Endothelial cell of umbilical vein (primary cell): ENCODE measurements around the gene CACNB4. TPM values are rescaled to one million over a fixed set of nuclear protein-coding genes. Genes with fewer than 3 reads are reported as not detected.
A peak's percentile ranks its signal among the peaks of the same experiment; 100 is the strongest.

Source experiments
- BruUV-seq: library from RNA; stranded (reverse); fragments of 400-500 nt; replicated peaks from 2 replicates; lab custom pipeline; 2021; lab: Mats Ljungman, UMichigan
- CTCF ChIA-PET: fragments of 300-600, 350-600 bp; sonication (Branson Sonifier 250); formaldehyde crosslinking; loops from one replicate; lab custom pipeline; 2021; ENCODE audit warnings: antibody characterized with exemption, inconsistent platforms; lab: Charles Lee
- POLR2A ChIA-PET: fragments of 300-600, 350-600 bp; sonication (Branson Sonifier 250); formaldehyde crosslinking; loops from one replicate; lab custom pipeline; 2021; ENCODE audit warnings: antibody characterized with exemption, inconsistent platforms; lab: Charles Lee
- DNase-seq: peaks from one replicate; pipeline ENCODE4 v3.0.0-alpha.2; 2011; ENCODE audit warnings: low read depth, low spot score
- FAIRE-seq: peaks from 2 replicates; lab custom pipeline; 2011; peaks lifted over from hg19 to GRCh38; lab: Jason Lieb, UNC
- H2AFZ ChIP-seq: 2 replicates; pipeline ENCODE4 v1.6.0; 2012; ENCODE audit warnings: low read depth, low read length, control low read depth, inconsistent platforms
- H3K27ac ChIP-seq: 2 replicates; pipeline ENCODE4 v1.5.1; 2011; ENCODE audit warnings: low read depth, mild to moderate bottlenecking, control low read depth, low read length, moderate library complexity; ENCODE audit not compliant: insufficient read depth
- H3K27me3 ChIP-seq, 2 experiments: 2 replicates each; pipeline versions ENCODE4 v1.6.0 to v1.6.1; 2011; ENCODE audit warnings: low read length in 2 of 2, mixed read lengths in 1 of 2; ENCODE audit not compliant: control insufficient read depth in 2 of 2, insufficient read depth in 2 of 2
- H3K36me3 ChIP-seq, 2 experiments: 2 replicates in 1 of 2; 3 replicates in 1 of 2; pipeline ENCODE4 v1.5.1; 2011; ENCODE audit warnings: low read length in 2 of 2, mild to moderate bottlenecking in 1 of 2, moderate library complexity in 1 of 2; ENCODE audit not compliant: control insufficient read depth in 2 of 2, insufficient read depth in 2 of 2; ENCODE audit errors: extremely low read depth in 1 of 2
- H3K4me1 ChIP-seq: 3 replicates; pipeline ENCODE4 v1.5.1; 2011; ENCODE audit warnings: mild to moderate bottlenecking, low read length; ENCODE audit not compliant: control insufficient read depth, insufficient read depth; ENCODE audit errors: extremely low read depth
- H3K4me2 ChIP-seq: 2 replicates; pipeline ENCODE4 v1.6.1; 2011; ENCODE audit warnings: low read length, control low read depth, mixed read lengths; ENCODE audit not compliant: insufficient read depth
- H3K4me3 ChIP-seq, 3 experiments: fragments of 200-600 bp in 1 of 3; sonication (generic), shearing (Covaris generic) in 1 of 3; replicated peaks in 1 of 3; 2 replicates each; pipeline ENCODE4 v1.5.1; 2011 to 2016; ENCODE audit warnings: control low read depth in 3 of 3, low read length in 3 of 3, mild to moderate bottlenecking in 2 of 3, inconsistent platforms in 1 of 3, low read depth in 1 of 3, moderate library complexity in 1 of 3; ENCODE audit not compliant: insufficient read depth in 1 of 3
- H3K79me2 ChIP-seq: 2 replicates; pipeline ENCODE4 v1.6.0; 2012; ENCODE audit warnings: low read length, inconsistent platforms; ENCODE audit not compliant: control insufficient read depth, insufficient read depth
- H3K9ac ChIP-seq: replicated peaks from 2 replicates; pipeline ENCODE3; 2011; ENCODE audit warnings: low read length, control low read depth; ENCODE audit not compliant: insufficient read depth; ENCODE audit errors: extremely low read depth
- H3K9me1 ChIP-seq: replicated peaks from 3 replicates; pipeline ENCODE4 v1.6.0; 2011; ENCODE audit warnings: mild to moderate bottlenecking, low read length; ENCODE audit not compliant: control insufficient read depth, insufficient read depth; ENCODE audit errors: extremely low read depth
- H3K9me3 ChIP-seq: replicated peaks from 2 replicates; pipeline ENCODE4 v1.5.1; 2012; ENCODE audit warnings: low read length, inconsistent platforms; ENCODE audit not compliant: control insufficient read depth, insufficient read depth
- H4K20me1 ChIP-seq: replicated peaks from 2 replicates; pipeline ENCODE3; 2011; ENCODE audit warnings: mild to moderate bottlenecking, low read length; ENCODE audit not compliant: control insufficient read depth, insufficient read depth; ENCODE audit errors: extremely low read depth
- CTCF ChIP-seq, 2 donors: IDR thresholded peaks; 1 replicate in 1 of 2; 2 replicates in 1 of 2; pipeline ENCODE4 v1.5.1; 2011; ENCODE audit warnings: low read length in 2 of 2, mild to moderate bottlenecking in 2 of 2, moderate library complexity in 2 of 2, control low read depth in 1 of 2, inconsistent platforms in 1 of 2, low read depth in 1 of 2; ENCODE audit not compliant: insufficient read depth in 1 of 2; ENCODE audit errors: extremely low read depth in 1 of 2
- EZH2 ChIP-seq: IDR thresholded peaks from 2 replicates; pipeline ENCODE4 v1.6.1; 2012; ENCODE audit warnings: borderline replicate concordance, low read depth, mild to moderate bottlenecking, moderate library complexity, low read length, inconsistent platforms; ENCODE audit not compliant: severe bottlenecking
- FOS ChIP-seq: IDR thresholded peaks from 2 replicates; pipeline ENCODE4 v1.6.1; 2011; ENCODE audit warnings: mild to moderate bottlenecking, low read length, moderate library complexity, borderline replicate concordance; ENCODE audit not compliant: insufficient read depth
- GATA2 ChIP-seq: IDR thresholded peaks from 2 replicates; pipeline ENCODE4 v1.7.0; 2011; ENCODE audit warnings: low read depth, mild to moderate bottlenecking, moderate library complexity, mixed read lengths, low read length; ENCODE audit not compliant: insufficient read length, insufficient read depth
- JUN ChIP-seq: IDR thresholded peaks from 2 replicates; pipeline ENCODE4 v1.6.1; 2011; ENCODE audit warnings: borderline replicate concordance, low read depth; ENCODE audit not compliant: insufficient read length, insufficient read depth
- MAX ChIP-seq: IDR thresholded peaks from 2 replicates; pipeline ENCODE4 v1.6.1; 2011; ENCODE audit not compliant: insufficient read depth, insufficient read length
- MYC ChIP-seq: IDR thresholded peaks from one replicate; pipeline ENCODE4 v1.6.1; 2011; ENCODE audit warnings: mild to moderate bottlenecking, low read depth, low read length
- POLR2A ChIP-seq: IDR thresholded peaks from 2 replicates; pipeline ENCODE4 v1.6.1; 2012; ENCODE audit warnings: low read depth, mild to moderate bottlenecking, control low read depth, low read length
- POLR2AphosphoS5 ChIP-seq: IDR thresholded peaks from 2 replicates; pipeline ENCODE4 v1.6.1; 2012; ENCODE audit warnings: low read depth, mild to moderate bottlenecking, control low read depth, low read length, moderate library complexity; ENCODE audit not compliant: insufficient read depth
- dilution Hi-C: fragments of 300-500 bp; cut with MboI; formaldehyde crosslinking; loops from one replicate; pipeline ENCODE4 v1.15.0; 2019; ENCODE audit warnings: low sequenced_read_pairs; ENCODE audit not compliant: extremely low pct_ligation_motif_present
- intact Hi-C: fragments of 100-400 bp; cut with micrococcal nuclease; formaldehyde crosslinking; loops from one replicate; pipeline ENCODE4 v1.10.0; 2022
- polyA plus RNA-seq, 4 experiments: library from polyadenylated mRNA; depleted of rRNA in 3 of 4; stranded (reverse) in 3 of 4; unstranded in 1 of 4; fragments of >200 nt; gene quantifications; 2 replicates each; pipeline versions ENCODE4 v1.2.1 to v1.2.3, GENCODE V29; 2011 to 2012; ENCODE audit warnings: missing spikeins in 1 of 4
- total RNA-seq: library from RNA; stranded (reverse); gene quantifications from 2 replicates; pipeline ENCODE4 v1.2.3, GENCODE V29; 2021

The CACNB4 gene
- total and polyA plus RNA-seq, 2 donors (not counting 3 experiments of a cell fraction or from before 2014, with no cell fraction given): 0.23 to 0.58 TPM

- CTCF ChIA-PET: interaction anchor here (0.6 to 2.5 kb wide), 9 partner anchors 9 to 198 kb away, joined by 3 to 10 read pairs (median 5); no protein-coding TSS in a partner anchor
- no peaks in the 10 kb centered on the region for H3K9me1 ChIP-seq
- H3K27ac ChIP-seq: peak overlapping the region; percentile 89
- TSS peak; percentile 21 for BruUV-seq
- peak overlapping the region; percentile 86 for H2AFZ ChIP-seq
- no peaks in the 10 kb centered on the region for H3K27me3 ChIP-seq
- dilution Hi-C loops: no loop called here
- DNase-seq: peak; percentile 56
- H4K20me1 ChIP-seq: peaks cover 3% of the 10 kb centered on the region
- peaks cover 33% of the 10 kb centered on the region for H3K4me1 ChIP-seq
- POLR2A ChIA-PET: interaction anchor here (0.7 to 0.9 kb wide), 2 partner anchors 51 to 86 kb away, joined by 3 to 5 read pairs; no protein-coding TSS in a partner anchor
- H3K4me2 ChIP-seq: peak overlapping the region; percentile 99
- peak overlapping the region; percentile 74 to 100 (median 99) for H3K4me3 ChIP-seq
- TF ChIP-seq MAX (no peak), EZH2 (no peak), JUN (no peak), MYC (no peak), CTCF (IDR thresholded peaks at IDR 0.05; ENCODE audit: extremely low read depth in 1 of 2, insufficient read depth in 1 of 2, low read depth in 1 of 2, low read length in 2 of 2) (no peak), POLR2AphosphoS5 (no peak), GATA2 (no peak), POLR2A (no peak), FOS (no peak)
- no peak for FAIRE-seq
- intact Hi-C loops: loop anchor here (1.0 to 5.0 kb wide), 7 partner anchors 52 to 890 kb away; partner anchors contain the start of genes ARL6IP6 and PRPF40A
- H3K9ac ChIP-seq: peak overlapping the region; percentile 97
- H3K36me3 ChIP-seq: no peaks in the 10 kb centered on the region
- peaks cover 56% of the 10 kb centered on the region for H3K79me2 ChIP-seq
- no peaks in the 10 kb centered on the region for H3K9me3 ChIP-seq
These were observed 271.2 kb downstream of the CACNB4 start for GRCh38 chr2:151827564-151828142.
